Hematopoietic multipotent progenitor cell treated with erythropoietin and hydrocortisone succinate and interleukin-3 and kit ligand, for 4 days (in vitro differentiated cells): ENCODE measurements around the gene CCDC87.
"Not testable (repeated sequence)": the region's sequence is repeated elsewhere in the genome, so short reads cannot be mapped to it uniquely, and the experiment has no call there.

ENCODE experiments used
- DNase-seq: peaks from one replicate; pipeline ENCODE4 v3.0.0-alpha.2; 2015

CCDC87 gene

DNA sequence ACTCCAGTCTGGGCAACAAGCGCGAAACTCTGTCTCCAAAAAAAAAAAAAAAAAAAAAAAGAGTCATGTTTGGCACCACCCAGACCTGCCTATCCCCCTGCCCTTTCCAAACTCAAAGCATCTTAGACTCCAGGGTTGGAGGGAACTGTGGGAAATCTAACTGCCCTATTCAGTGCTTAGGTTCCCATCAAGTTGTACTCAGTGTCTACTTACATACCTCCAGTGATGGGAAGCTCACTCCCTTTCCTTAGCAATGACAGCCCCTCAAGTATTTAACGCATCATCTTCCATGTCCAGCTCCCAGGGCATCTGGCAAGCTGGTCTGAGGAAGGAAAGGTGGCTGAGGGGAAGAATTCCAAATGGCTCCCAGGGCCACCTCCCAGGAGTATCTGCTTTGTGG is 43.2 kb downstream of the CCDC87 start:
- DNase-seq, result no peak

DNA sequence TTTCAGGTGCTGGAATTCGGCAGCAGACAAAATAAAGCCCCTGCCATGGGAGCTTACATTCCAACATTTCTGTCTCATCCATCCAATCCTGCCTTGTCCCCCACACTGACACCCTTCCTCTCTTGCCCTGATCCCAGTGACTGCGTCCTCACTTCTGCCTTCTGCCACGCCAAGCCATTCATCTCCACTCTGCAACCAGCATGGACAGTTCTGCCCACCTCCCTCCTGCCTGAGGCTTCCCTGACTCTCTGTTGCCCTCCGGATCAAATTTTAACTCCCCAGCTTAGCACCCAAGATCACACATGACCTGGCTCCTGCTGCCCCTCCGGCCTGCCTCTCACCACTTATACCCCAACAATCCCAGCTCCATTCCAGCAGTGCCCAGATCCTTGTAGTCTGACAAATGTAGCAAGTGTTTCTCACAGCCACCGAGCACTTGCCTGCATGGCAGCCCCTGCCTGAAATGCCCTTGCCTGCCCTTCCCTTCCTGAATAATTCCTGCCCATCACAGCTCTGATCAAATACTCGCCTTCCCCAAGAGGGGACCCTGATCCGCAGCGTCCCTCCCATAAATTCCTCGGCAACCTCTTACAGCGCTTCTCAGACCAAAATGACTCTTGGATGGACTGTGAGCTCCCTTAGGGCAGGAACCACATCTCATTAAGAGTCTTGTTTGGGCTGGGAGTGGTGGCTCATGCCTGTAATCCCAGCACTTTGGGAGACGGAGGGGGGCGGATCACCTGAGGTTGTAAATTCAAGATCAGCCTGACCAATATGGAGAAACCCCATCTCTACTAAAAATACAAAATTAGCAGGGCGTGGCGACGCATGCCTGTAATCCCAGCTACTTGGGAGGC is 43.9 kb downstream of the CCDC87 start:
- no peak for DNase-seq

DNA sequence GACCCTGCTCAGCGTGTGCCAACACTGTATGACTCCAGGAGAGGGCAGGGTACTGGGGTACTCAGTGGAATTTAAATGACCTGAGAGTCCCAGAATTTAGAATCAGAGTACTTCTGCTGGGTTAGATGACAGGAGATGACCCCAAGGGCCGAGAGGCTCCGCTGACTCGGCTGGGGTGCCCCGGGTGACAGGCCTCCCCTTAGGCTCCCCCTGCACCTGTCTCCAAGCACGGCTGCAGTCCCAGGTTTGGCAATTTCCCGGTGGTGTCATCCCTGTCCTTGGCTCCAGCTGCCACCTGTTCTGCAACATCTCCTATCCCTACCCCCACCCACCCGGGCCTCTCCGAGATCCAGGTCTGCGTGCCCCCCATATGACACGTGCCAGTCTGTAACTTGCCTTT is 44.8 kb downstream of the CCDC87 start:
- no peak for DNase-seq

DNA sequence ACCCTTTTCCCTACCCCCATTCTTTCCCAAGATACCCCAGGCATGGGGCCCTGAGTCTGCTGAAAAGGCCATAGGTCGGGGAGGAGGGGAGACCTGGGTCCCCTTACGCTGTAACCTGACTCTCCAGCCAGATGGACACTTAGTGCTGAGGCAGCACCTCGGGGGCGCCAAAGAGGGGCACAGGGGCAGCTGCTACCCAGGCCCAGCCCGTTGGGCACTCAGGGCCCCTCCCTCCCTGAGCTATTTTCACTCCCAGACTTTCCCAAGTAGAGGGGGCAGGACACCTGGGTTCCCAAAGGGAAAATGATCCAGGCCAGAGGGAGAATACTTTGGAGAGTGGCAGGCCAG is 45.2 kb downstream of the CCDC87 start:
- no peak for DNase-seq

DNA sequence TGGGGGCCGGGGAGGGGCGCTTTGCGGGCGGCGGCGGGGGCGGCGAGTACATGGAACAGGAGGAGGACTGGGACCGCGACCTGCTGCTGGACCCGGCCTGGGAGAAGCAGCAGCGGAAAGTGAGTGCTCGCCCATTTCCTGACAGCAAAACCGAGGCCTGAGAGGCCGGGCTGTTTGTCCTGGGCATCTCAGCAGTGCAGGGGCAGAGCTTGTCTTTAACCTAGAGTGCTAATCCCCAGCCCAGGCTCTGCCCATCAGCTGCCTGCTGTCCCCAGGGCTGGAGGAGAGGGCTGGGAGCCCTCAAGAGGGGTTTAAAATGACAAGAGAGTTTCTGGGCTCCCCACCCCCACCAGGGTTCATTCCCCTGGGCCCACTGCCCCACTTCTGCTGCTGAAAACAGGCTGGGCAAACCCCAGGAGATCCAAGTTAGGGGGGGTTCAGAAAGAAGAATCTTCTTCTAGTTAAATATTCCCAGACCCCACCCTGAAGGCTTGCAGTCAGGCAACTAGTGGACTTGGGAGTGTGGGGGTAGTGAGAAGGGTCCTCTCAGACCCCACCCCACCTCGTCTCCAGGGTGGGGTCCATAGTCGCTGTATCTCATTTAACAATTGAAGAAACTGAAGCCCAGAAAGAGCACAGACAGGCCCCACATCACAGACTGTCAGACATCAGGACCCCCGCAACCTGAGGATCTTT is 45.7 kb downstream of the CCDC87 start:
- no peak for DNase-seq

DNA sequence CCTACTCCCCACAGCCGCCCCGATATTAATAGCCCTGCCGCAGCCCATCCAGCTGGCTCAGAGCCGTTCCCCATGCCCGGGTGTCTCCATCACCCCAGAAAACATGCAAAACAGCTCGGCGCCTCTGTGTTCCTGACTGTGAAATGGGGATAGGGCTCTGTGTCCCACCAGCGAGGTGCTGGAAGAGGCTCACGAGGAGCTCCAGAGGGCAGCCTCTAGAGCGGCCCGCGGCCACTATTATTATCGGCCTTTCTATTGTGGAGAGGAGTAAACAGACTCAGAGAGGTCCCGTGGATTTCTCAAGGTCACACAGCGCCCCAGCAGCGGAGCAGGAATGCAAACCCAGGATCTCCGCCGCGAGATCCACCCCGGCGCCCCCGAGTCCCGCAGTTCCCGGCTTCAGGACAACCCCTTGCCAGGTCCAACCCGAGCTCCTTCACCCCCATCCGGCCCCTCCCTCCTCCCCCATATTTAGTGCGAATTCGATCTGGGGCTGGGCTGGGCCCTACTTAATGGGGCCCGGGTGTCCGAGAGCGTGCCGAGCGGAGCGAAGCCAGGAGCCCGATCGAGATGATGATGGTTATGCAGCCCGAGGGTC is 46.4 kb downstream of the CCDC87 start, which contains the start of gene ACTN3:
ACTN3 (plus strand) TSS at position 536 of the 598 bp plus-strand sequence; CDS start at position 571, 35 bp downstream.
- peak; percentile 11 for DNase-seq

DNA sequence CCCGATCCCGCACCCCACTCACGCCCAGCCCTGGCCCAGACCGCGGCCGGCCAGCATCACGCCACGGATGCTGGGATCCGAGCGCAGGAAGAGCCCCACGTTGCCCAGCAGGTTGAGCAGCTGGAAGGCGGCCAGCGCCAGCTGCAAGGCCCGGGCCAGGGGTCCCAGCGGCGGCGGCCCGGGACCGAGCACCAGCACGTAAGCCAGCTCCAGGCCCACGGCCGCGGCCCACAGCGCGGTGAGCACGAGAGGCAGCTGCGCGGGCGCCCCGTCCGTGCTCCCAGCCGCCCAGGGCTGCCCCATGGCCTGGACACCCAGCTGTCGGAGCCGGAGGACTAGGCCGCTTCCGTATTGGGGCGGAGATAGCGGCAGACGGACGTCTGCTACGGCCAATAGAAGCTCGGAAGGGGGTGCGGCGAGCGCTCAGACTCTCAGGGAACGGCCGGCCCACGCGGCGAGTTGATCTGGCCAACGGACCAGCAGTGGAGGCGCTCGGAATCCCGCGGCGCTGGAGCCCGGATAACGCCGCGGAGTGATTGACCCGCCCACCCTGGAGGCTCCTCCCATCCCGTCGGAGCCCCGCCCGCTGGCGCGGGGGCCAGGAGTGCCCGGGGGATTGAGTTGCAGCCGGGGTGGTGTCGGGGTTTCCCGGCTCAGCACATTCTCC is 47.0 kb downstream of the CCDC87 start, which contains the start of gene ZDHHC24:
ZDHHC24 (minus strand) TSS at position 348 of the 667 bp plus-strand sequence; CDS start at position 303, 45 bp downstream.
- peak; percentile 98 for DNase-seq

DNA sequence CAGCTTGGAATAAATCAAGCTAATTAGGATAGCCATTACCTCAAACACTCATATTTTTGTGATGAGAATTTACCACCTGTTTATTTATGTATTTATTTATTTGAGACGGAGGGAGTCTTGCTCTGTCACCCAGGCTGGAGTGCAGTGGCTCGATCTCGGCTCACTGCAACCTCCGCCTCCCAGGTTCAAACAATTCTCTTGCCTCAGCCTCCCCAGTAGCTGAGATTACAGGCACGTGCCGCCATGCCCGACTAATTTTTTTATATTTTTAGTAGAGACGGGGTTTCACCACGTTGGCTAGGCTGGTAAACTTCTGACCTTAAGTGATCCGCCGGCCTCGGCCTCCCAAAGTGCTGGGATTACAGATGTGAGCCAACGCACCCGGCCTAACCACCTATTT is 47.9 kb downstream of the CCDC87 start:
- not testable (repeated sequence) for DNase-seq

DNA sequence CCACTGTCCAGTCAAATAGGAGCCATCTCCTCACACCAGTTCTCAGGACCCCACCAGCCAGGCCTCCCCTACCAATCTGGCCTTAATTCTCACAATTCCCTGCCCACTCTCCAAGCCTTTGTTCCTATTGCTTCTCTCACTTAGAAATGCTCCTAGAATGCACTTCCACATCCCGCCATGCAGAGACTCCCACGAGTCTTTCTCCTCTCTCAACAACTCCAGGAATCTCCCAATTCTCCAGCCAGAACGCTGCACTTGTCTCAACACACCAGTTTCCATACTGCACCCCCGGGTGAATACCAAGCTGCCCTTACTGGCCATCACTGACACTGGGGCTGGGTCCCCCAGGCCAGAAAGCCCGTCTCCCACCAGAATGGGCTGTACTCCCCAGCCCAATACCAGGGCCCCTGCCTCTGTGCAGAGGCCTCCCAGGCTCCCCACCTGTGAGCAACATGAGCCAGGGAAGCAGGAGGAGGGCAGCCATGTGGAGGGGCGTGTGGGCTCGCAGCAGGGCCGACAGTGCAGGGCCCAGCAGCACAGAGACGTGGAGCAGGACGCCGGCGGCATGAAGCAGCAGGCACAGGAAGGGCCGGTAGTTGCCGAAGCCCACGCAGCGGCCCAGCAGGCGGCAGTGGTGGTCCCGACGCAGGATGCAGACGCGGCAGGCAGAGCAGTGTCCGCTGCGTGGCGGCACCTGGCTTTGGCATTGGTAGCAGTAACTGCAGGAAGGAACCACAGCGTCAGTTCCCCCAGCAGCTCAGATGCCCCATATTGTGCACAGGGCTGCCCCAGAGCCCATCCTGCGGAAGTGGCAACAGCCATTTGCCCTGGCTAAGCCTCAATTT is 49.4 kb downstream of the CCDC87 start:
- DNase-seq, result peak; percentile 93

DNA sequence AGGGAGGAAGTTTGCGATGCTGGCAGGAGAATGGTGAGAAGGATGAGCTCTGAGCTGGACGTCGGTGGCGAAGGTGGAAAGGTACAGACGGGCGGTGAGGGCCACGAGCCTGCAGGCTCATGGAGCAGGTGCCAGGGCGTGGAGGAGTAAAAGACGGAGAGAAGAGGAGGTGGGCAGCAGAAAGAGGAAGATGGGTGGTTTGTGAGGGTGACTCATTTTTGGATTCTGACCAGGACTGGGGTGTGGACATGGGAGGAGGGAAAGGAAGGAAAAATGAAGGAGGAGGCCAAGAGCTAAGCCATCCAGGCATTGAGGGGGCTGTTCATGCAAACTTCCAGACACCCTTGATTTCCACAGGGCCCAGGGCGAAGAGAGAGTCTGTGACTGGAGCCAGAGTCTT is 50.5 kb downstream of the CCDC87 start:
- DNase-seq, result peak; percentile 18

DNA sequence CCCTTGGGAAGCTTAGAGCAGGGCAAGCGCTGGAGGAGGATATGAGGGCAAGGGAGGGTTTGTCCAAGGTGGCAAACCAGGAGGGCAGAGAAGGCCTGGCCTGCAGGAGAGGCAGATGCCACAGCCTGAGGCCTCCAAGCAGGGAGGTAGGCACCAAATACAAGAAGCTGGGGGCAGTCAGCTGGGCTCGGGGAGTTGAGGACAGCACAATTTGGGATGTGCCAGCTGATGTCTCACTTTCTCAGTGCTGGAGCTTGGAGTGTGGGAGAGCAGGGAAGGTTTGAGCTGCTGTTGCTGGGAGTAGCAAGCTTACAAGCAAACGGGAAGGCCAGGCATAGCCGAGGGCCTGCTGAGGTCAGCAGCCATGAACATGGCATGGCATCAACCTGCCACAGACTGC is 51.0 kb downstream of the CCDC87 start:
- DNase-seq, result no peak

DNA sequence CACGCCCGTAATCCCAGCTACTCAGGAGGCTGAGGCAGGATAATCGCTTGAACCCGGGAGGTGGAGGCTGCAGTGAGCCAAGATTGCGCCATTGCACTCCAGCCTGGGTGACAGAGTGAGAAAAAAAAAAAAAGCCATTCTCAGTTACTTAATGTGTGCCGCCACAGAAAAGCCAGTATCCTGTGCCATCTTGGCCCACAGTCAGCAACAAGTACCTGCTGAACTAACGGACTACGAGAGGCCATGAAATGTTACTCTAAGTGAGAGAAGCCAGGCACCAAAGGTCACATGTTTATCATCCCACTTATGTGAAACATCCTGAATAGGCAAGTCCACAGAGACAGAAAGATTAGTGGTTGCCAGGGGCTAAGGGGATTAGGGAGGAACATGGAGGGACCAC is 52.3 kb downstream of the CCDC87 start:
- DNase-seq, result peak; percentile 28
